Pancreas (tissue), 10 donors: Measurements from ENCODE around the gene ZBTB18. TPM values are rescaled to one million over a fixed set of nuclear protein-coding genes. Genes with fewer than 3 reads are reported as not detected.

Experiments
- ATAC-seq, 4 donors: fragments of 200-7000 bp; cut with Tn5 transposase; one replicate each; pipeline versions ENCODE4 v1.8.0 to v1.9.1; 2020; ENCODE audit warnings: mild to moderate bottlenecking in 4 of 4, moderate library complexity in 4 of 4
- DNase-seq, 6 donors: peaks; one replicate each; pipeline ENCODE4 v3.0.0-alpha.2; 2020
- FAIRE-seq: peaks from 2 replicates; lab custom pipeline; 2012; peaks lifted over from hg19 to GRCh38; lab: Jason Lieb, UNC
- H3K27ac ChIP-seq, 4 donors: fragments of 200-600 bp; sonication (generic); 1 replicate in 3 of 4; 2 replicates in 1 of 4; pipeline versions ENCODE4 v1.5.0 to v1.8.0; 2020
- H3K27me3 ChIP-seq, 4 donors: fragments of 200-600 bp; one replicate each; pipeline ENCODE4 v1.8.0; 2021
- H3K36me3 ChIP-seq, 3 donors: fragments of 200-600 bp; sonication (generic) in 1 of 3; one replicate each; pipeline versions ENCODE4 v1.5.0 to v1.8.0; 2020 to 2021
- H3K4me1 ChIP-seq, 3 donors: fragments of 200-600 bp; one replicate each; pipeline ENCODE4 v1.8.0; 2021
- H3K4me3 ChIP-seq, 4 donors: fragments of 200-600 bp; sonication (generic) in 2 of 4; one replicate each; pipeline versions ENCODE4 v1.5.0 to v1.8.0; 2020 to 2021
- H3K9me3 ChIP-seq, 4 donors: fragments of 200-600 bp; one replicate each; pipeline ENCODE4 v1.8.0; 2021
- WGBS, 2 donors: extraction: QIAGEN DNeasy Blood & Tissue Kit; methylation state at CpG; one replicate each; pipeline ENCODE4 v1.1.7; 2013; 5-methylcytosine and 5-hydroxymethylcytosine counted together
- intact Hi-C, 3 donors: fragments of 100-400 bp; cut with DNase I; formaldehyde crosslinking; loops; one replicate each; pipeline versions ENCODE4 v1.11.1 to v1.14.2; 2022
- polyA plus RNA-seq, 2 donors: library from polyadenylated mRNA; stranded (reverse); fragments of 200-250 nt; gene quantifications; one replicate each; pipeline ENCODE4 v1.2.3, GENCODE V29; 2013
- total RNA-seq, 6 donors: library from RNA; stranded (reverse); fragmentation: NEBNext Ultra II Directional in 4 of 6; extraction: Animal tissue kit (Norgen Biotek cat#: 25700) in 4 of 6; gene quantifications; one replicate each; pipeline versions ENCODE4 v1.2.1 to v1.2.4, GENCODE V29; 2021 to 2023
- TF ChIP-seq, protein P1 (sequence below), 4 donors: fragments of 200-600 bp; sonication (generic) in 3 of 4; IDR thresholded peaks; one replicate each; pipeline versions ENCODE4 v1.5.0 to v1.8.0; 2021; ENCODE audit warnings: antibody characterized with exemption in 4 of 4
- donor health status: healthy with polysubstance abuse.
- donor health status: DM: no; HTN: no; CAD: no; lungs with moderate emphysema.
- donor health status: DM: no; HTN: no; CAD: no.
- donor health status: control.
- donor health status: control.
- donor health status: Bipolar disorder and iron deficiency.
- donor health status: DM: yes; HTN: yes; CAD: no.
- donor health status: DM: no; HTN: no; CAD: no.
- donor health status: DM: no; HTN: no; CAD: no.
- donor health status: DM: yes; HTN: yes; CAD: no.

ZBTB18 gene
- total and polyA plus RNA-seq, 8 donors, result 12.8 to 18.5 (median 14.5) TPM

DNA sequence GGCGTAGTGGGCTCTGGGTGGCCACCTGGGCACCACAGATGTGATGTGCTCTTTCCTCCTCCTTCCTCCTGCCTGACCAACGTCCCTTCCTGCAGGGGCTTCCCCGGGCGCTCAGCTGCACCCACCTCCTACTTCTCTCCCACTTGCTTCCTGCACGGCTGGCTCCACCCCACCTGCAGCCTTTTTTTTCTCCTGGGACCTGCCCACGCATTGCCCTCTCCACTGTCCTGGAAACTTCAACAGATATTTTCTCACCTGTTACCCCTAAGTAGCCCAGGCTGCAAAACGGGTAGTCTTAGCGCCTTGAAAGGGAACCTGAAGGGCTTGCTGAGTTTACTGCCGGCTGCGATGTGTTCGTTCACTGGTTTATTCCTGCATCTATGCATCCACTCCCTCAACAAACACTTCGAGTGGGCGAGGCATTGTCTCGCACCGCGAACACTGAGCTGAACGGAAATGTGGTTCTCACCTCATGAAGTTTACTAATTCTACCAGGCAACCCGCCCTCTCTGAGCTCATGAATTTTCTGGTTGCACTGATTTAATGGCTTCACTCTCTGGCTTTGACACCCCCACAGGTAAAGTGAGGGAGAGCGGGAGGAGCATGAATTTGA is 23.6 kb downstream of the ZBTB18 start:
- intact Hi-C loops, result no loop called here
- Histone ChIP-seq H3K9me3 (no peaks in the 10 kb centered on the region), H3K27ac (no peak overlapping the region), H3K4me3 (no peak overlapping the region), H3K36me3 (no peaks in the 10 kb centered on the region), H3K27me3 (no peaks in the 10 kb centered on the region), H3K4me1 (no peaks in the 10 kb centered on the region)
- 57 to 60% methylated on average over 19 of the region's 19 CpGs for WGBS, 2 donors
- TF ChIP-seq, protein P1, sequence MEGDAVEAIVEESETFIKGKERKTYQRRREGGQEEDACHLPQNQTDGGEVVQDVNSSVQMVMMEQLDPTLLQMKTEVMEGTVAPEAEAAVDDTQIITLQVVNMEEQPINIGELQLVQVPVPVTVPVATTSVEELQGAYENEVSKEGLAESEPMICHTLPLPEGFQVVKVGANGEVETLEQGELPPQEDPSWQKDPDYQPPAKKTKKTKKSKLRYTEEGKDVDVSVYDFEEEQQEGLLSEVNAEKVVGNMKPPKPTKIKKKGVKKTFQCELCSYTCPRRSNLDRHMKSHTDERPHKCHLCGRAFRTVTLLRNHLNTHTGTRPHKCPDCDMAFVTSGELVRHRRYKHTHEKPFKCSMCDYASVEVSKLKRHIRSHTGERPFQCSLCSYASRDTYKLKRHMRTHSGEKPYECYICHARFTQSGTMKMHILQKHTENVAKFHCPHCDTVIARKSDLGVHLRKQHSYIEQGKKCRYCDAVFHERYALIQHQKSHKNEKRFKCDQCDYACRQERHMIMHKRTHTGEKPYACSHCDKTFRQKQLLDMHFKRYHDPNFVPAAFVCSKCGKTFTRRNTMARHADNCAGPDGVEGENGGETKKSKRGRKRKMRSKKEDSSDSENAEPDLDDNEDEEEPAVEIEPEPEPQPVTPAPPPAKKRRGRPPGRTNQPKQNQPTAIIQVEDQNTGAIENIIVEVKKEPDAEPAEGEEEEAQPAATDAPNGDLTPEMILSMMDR (IDR thresholded peaks at IDR 0.05), result no peak
- FAIRE-seq, result no peak
- DNase-seq, result no peak
- ATAC-seq, result no peak

DNA sequence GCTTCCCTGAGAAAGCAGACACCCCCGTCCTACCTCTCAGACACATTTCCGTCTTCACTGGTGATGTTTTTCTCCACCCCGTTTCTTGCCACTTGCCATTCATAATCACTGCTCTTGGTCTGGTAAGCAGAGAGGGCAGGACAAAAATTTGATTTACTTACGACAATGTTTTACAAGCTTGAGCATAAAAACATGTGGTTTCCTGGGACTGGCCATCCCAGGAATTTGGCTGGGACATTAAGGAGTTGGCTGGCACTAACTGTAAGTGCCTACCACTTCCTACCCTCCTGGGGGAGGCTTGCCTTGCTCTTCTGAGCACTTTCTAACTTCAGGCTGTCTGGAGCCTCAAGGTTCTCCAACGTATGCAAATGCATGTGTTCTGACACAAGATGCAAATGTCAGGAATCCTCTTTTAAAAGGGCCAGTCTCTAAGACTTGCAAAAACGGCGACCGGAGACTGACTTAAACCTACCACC is 24.2 kb downstream of the ZBTB18 start:
- no peak overlapping the region for H3K4me3 ChIP-seq
- 49 to 53% methylated on average over 8 of the region's 8 CpGs for WGBS, 2 donors
- TF ChIP-seq, protein P1 (IDR thresholded peaks at IDR 0.05), result no peak
- no peaks in the 10 kb centered on the region for H3K4me1 ChIP-seq
- ATAC-seq (no peak), DNase-seq (no peak), FAIRE-seq (no peak)
- no peak overlapping the region for H3K27ac ChIP-seq
- no peaks in the 10 kb centered on the region for H3K36me3 ChIP-seq
- intact Hi-C loops, result no loop called here
- no peaks in the 10 kb centered on the region for H3K27me3 ChIP-seq
- H3K9me3 ChIP-seq, result no peaks in the 10 kb centered on the region

DNA sequence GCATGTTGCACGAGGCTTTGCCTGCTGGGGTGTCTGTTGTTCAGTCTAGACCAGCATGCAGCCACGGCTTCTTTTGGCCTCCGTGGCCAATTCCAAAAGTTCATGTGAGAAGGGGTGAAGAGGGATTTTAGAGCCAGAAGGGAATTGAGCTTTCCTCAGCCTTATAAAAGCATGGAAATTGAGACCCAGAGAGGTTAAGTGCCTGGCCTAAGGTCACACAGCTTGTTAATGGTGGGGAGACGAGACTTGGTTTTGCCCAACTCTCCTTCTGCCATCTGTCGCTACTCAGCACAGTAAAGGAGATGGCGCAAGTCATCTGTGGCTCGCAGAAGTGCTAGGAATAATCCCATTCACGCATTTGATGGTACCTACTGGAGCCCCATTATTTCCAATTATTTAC is 25.7 kb downstream of the ZBTB18 start:
- Histone ChIP-seq H3K36me3 (no peaks in the 10 kb centered on the region), H3K27me3 (no peaks in the 10 kb centered on the region), H3K9me3 (no peaks in the 10 kb centered on the region), H3K27ac (no peak overlapping the region), H3K4me3 (no peak overlapping the region), H3K4me1 (no peaks in the 10 kb centered on the region)
- WGBS, 2 donors, result 90 to 94% methylated on average over 8 of the region's 8 CpGs
- no peak for ATAC-seq
- no peak for DNase-seq
- FAIRE-seq, result no peak
- intact Hi-C loops, result no loop called here
- TF ChIP-seq, protein P1 (IDR thresholded peaks at IDR 0.05), result no peak

DNA sequence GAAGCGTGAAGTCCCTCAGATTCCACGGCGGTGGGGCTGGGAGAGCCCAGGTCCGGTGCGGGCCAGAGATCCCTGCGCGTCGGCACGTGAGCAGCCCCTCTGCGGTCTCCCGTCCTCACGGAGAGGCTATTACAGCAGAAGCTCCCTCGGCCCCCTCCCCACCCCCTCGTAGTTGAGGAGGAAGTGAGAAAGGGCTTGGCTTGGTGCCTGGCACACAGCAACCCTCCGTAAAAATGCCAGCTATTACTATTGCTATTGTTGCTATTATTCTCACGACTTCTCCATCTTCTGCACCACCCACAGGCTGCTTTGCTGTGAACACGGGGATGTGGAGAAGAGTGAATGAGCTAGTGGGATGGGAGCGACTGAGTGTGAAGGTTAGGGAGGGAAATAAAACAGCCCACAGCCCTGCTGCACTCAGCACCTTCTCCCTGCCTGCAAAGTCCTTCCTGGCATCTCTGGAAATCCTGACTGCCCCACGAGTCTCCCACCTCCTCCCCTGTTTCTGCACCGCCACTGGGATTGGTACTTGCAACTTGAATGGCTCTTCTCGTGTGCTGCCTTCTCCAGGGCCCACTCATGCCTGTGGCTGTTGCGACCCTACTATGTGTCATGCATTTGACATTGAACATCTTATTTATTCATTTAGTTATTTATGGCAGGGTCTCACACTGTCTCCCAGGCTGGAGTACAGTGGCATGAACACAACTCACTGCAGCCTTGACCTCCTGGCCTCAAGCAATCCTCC is 26.6 kb downstream of the ZBTB18 start:
- no peak for FAIRE-seq
- H3K27ac ChIP-seq, result no peak overlapping the region
- no peak for DNase-seq
- ATAC-seq, result peak in 1 of 4 donors; percentile 17
- H3K36me3 ChIP-seq, result no peaks in the 10 kb centered on the region
- TF ChIP-seq, protein P1 (IDR thresholded peaks at IDR 0.05), result no peak
- no peaks in the 10 kb centered on the region for H3K27me3 ChIP-seq
- no peaks in the 10 kb centered on the region for H3K9me3 ChIP-seq
- 72 to 73% methylated on average over 22 of the region's 22 CpGs for WGBS, 2 donors
- H3K4me1 ChIP-seq, result no peaks in the 10 kb centered on the region
- H3K4me3 ChIP-seq, result no peak overlapping the region
- intact Hi-C loops, result no loop called here
